Stimulated activated CD4-positive, alpha-beta T cell treated with anti-CD3 and anti-CD28 coated beads, Interleukin-4, amount 100 ng/mL, for 1 hour (primary cell): Measurements from ENCODE around the gene ALDH16A1.

ENCODE experiments used
- DNase-seq: peaks from one replicate; pipeline ENCODE4 v3.0.0-alpha.2; 2020

ALDH16A1 gene

DNA sequence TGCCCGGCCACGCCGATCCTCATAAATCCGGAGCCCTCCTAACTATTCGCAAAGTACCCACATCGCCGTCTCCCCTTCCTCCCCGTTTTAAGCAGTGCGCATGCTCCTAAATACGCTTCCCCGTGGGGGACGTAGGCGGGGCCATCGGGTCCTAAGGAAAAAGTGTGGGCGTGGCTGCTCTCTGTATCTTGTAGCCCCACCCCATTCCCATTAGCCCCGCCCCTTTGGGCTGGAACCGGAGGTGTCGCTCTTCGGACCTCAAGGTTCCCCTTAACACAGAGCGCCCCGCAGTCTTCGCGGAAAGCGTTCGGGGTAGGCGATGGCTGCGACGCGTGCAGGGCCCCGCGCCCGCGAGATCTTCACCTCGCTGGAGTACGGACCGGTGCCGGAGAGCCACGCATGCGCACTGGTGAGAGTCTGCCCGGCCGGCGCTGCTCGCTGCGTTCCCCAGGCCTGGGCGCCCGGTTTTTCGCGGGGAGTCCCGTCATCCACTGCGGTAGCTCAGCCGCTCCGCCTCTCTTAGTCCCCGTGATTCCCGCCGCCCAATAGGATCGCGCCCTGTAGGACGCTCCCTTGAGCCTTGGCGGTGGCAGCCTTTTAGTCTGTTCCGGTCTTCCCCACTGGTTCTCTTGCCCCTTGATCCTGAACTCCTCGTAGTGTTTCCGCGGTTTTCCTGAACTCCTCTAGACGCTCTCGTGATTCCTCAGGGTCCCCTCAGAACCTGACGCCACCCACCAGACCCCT, at the start of gene ALDH16A1:
Gene ALDH16A1 (plus strand): TSS at position 213 of the 744 bp plus-strand sequence. CDS start 107 bp downstream, at position 320.
- peak; percentile 97 for DNase-seq

DNA sequence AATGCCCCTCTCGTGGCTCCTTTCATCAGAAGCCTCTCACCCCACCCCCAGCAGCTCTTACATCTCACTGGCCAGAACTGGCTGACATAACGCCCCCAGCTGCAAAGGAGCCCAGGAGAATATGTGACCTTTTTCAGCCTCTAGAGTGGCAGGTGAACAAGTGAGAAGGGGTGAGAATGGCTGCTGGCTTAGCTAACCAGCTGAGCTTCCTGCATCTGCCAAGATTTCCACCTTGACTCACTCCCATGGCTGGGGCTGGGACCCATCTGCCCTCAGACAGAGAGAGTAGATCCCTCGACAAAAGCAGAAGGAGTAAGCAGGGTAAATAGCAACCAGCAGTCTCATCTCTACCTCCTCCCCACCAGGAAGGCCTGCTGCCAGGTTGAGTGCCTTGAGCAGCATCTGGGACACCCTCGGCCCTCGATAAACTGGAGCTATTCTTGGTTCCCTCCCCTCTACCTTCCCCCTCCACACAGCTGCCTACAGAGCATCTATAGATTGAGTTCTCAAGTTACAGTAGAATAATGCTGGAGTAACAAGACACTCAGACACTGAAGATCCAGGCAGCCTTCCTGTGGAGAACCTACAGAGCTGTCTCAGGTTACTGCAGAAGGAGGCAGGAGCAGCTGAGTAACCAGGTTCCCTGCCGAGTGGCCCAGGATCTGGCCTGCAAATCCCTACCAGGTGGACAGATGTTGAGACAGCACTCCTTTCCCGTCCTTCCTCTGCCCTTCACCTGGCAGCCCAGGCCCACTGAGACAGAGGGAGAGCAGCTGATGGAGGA, 49.4 kb upstream of the ALDH16A1 start:
- DNase-seq = no peak

DNA sequence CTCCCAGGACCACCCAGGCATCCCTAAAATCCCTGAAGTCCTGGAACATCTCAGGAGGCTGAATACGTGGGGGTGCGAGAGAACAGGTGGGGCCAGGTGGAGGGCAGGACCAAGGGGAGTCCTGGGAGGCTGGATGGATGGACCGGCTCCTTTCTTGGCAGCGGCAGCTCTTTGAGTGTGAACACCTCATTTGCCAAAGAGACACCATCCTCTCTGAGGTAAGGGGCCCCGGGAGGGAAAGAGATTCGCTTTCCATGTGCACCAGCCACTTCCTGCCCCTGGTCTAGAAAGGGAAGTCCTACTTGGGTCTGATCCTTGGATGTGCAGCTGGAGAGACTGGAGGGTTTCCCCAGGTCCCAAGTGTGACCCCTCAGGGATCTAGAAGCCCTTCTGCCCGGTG, 45.9 kb upstream of the ALDH16A1 start:
- DNase-seq = no peak

DNA sequence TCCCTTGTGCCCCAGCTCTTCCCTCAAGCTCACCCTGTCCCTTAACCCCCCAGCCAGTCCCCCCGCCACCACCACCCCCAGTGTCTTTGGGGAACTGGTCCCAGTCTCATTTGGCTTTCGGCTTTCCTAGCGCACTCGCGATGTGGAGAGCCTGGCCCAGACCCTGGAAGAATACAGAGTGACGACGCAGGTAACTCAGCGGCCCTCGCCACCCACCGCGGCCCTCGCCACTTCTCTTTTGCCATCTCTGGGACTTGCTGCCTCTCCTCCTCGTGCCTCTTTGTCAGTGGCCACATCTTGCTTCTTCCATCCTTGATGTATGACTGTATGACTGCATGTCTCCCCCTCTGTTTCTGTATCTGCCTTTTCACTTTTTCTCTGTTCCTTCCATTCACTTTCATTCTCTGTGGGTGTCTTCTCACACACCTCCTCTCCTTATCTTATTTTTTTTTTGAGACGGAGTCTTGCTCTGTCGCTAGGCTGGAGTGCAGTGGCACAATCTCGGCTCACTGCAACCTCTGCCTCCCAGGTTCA, 45.5 kb upstream of the ALDH16A1 start:
- no peak for DNase-seq

DNA sequence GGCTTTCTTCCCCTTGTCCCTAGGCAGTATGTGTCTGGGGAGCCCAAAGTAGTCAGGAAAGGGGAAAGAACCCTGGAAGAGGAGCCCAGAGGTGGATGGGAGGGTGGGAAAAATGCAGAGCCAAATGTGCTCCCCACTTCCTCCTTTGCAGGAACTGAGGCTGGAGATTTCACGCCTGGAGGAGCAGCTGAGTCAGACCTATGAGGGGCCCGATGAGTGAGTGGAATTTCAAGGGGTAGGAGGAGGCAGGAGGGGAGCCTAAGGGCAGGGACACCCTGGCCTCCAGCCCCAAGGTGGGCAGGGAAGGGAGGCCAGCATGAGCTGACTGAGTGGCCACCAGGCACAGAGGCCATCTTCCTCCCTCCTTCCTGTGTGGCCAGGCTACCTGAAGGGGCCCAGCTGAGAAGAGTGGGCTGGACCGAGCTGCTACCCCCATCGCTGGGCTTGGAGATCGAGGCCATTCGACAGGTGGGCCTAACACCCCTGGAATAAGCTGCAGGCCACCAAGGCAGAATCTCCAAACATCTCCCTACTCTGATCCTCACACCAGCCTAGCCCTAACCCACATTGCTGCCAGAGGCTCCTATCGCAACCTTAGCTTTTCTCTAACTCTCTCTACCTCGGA, 44.1 kb upstream of the ALDH16A1 start:
- DNase-seq = no peak

DNA sequence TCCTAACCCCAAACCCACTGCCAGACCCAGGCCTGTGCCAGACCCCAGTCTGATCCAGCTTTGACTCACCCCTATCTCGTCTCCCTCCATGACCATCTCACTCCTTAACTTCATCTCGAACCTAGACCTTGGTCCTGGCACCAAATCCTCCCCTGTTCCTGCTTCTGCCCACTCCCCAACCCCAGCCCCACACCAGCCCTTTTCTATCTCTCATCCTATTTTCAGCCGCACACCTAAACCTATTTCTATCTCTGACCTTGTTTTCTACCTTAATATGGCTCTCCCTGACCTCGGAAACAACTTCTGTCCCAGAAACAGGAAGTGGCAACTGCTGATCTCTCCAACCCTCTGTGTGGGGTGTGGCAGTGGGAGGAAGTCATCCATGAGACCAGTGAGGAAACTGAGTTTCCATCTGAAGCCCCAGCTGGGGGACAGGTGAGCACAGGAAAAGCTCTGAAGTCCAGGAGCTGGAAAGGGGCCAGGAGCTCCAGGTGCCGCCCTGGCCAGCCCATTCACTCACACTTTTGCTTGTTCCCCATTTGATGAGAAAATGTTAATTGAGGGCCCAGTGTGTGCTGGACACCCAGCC, 43.5 kb upstream of the ALDH16A1 start:
- DNase-seq = no peak

DNA sequence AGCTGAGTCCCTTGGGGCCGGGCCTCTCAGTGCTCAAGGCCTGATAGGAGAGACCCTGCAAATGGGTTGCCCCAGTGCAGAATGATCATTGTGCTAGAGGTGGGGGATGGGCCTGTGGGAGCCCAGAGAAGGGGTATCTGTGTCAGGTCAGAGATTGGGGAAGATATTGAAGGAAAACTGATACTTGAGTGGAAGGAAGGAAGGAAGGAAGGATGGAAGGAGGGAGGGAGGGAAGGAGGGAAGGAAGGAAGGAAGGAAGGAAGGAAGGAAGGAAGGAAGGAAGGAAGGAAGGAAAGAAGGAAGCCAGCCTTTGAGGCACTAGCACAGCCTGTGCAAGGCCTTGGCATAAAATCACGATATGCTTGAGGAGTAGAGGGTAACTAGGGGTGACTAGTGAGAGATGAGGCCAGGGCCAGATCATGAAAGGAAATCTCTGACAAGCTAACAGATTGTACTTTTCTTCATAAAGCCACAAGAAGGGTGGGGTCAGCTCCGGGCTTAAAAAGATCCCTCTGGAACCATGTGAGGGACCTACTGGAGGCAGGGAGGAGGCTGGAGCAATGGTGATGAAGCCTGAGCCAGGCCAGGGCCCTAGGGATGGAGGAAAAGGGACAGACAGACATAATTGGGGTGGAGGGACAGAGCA, 41.2 kb upstream of the ALDH16A1 start:
- no peak for DNase-seq

DNA sequence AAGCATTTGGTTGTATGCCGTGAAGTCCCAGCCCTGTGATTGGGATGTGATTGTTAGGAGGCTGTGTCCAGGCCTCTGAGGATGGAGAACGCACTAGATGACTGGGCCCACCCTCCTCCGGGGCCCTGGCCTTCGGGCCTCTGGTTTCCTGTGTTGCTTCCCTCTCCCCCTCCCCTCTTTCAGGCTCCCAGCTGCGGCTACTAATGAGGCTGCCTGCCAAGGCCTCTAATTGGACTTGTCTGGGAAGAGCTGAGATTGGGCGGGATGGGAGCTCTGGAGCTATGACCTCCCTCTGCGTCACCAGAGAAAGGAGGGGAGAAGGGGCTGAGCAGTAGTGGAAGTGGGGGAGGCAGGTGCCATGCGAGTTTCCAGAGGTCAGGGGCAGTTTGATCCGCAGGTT, 39.7 kb upstream of the ALDH16A1 start:
- no peak for DNase-seq

DNA sequence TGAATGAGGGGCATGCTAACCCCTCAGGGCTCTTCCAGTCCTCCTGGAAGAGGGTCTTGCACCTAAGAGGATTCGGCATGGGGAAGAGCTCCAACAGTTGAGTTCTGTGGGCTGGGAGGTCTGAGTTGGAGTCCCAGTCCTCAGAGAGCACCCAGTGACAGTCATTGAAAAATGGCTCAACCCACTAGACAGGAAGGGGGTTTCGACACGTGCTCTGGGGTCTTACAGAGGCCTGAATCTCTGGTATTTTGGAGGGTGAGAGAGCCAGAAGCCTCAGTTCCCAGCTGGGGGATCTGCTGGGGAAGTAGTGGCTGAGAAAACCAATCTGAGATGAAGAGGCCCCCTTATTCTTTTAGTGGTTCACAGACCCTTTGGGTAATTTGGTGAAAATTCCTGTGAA, 38.8 kb upstream of the ALDH16A1 start:
- no peak for DNase-seq

DNA sequence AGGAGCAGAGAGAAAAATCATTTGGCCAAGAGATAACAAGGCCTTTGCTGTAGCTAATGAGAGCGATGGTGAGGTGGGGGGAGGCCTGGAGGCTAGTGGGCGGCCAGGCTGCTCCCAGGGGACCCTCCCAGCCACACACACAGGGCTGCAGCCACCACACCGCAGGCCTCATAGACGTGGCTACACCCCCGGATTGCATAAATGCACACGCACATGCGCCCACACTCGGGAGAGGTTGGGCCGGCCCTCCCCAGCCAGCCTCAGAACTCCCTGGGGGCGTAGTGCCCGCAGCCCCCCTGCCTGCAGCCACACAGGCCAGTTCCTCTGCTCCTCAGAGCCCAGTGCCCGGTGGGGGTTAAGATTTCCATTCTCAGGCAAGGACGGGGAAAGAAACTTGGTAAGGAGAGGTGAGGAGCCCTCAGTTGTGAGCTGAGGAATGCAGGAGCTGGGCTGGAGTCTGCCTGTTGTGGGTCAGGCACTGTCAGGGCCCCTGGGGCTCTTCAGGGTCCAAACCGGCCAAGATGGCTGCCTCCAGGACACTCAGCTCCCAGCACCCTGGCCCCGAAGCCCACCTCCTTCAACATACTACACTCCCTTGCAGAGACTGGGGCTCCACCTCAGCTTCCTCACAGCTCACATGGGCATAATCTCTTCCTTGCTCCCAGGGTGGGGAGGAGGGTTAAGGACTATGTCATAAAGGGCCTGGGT, 37.8 kb upstream of the ALDH16A1 start:
- DNase-seq = no peak

DNA sequence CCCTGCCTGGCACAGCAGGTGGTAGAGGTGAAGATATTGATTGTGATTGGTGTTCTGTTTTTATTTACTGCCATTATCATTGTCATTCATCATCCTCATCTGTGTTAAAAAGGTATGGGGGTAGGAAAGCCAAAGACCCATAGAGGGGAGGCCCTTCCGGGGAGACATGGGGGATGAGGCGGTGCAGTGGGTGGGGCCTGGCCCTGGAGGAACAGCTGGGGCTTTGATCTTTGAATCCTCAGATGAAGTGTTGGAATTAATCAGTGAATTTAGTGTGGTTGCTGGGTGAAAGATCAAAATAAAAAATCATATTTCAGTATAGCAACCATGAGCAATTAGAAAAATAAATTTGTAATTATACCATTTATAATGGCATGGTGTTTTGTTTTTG, 37.2 kb upstream of the ALDH16A1 start:
- no peak for DNase-seq

DNA sequence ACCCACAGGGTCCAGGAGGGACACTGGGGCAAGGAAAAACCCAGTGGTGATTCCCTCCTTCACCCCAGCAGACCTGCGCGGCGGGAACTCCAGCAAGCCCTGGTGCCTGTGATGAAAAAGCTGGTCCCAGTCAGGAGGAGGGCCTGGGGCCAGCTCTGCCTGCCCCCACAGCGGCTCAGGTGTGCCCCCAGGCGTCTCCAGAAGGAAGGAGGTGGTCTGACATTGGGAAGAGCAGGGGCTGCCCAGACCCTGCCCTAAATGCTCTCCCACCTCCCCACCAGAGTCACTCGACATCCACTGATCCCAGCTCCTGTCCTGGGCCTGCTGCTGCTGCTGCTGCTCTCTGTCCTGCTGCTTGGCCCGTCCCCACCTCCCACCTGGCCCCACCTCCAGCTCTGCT, 35.9 kb upstream of the ALDH16A1 start:
- DNase-seq = no peak

DNA sequence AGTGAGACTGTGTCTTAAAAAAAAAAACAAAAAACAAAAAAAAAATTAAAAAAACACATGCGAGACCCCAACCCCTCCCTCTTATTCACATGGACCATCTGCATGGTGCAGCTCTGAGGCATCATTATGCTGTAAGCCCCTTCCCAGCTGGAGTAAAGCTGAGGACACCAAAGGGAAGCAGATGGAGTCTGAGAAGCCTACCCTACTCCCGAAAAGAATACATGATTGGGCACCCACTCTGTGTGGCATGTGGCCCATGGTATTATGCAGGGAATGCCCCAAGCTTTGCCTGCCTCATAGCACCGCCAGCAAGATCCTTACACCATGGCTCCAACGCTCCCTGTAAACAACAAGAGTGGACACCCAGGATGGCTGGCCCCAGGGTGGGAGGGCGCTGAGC, 34.5 kb upstream of the ALDH16A1 start:
- no peak for DNase-seq

DNA sequence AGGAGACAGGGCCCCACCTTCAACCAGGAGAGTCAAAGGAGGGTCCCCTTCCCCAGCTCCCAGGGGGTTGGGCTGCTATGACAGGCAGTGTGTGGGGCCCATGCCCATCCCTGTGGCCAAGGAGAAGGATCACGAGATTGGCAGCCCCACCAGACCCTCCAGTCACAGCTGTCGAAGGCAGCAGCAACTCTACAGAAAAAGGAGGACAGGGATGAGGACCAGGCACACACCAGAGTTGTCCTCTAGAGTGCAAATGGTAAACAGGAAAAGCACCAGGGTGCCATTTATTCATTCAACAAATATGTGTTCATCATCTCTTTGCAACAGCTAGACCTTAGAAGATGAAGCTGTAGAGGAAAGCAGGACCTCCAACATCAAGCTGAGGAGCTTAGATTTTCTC, 33.9 kb upstream of the ALDH16A1 start:
- no peak for DNase-seq

DNA sequence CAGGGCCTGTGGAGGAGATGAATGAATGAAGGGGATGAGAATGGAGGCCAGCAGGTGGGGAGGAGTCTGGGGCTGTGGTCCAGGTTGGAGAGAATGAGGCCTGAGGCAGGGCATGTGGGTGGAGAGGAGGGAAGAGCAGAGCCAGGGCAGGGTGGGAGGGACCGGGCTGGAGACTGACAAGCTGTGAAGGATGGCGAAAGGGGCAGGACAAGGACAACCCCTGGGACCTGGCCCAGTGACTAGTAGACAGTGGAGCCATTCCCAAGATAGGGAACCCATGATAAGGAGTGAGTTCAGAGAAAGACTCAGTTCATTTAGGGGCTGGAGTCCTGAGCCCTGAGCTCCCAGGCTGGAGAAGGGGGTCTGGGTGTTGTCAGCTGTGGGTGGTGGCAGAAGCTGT, 32.8 kb upstream of the ALDH16A1 start:
- no peak for DNase-seq

DNA sequence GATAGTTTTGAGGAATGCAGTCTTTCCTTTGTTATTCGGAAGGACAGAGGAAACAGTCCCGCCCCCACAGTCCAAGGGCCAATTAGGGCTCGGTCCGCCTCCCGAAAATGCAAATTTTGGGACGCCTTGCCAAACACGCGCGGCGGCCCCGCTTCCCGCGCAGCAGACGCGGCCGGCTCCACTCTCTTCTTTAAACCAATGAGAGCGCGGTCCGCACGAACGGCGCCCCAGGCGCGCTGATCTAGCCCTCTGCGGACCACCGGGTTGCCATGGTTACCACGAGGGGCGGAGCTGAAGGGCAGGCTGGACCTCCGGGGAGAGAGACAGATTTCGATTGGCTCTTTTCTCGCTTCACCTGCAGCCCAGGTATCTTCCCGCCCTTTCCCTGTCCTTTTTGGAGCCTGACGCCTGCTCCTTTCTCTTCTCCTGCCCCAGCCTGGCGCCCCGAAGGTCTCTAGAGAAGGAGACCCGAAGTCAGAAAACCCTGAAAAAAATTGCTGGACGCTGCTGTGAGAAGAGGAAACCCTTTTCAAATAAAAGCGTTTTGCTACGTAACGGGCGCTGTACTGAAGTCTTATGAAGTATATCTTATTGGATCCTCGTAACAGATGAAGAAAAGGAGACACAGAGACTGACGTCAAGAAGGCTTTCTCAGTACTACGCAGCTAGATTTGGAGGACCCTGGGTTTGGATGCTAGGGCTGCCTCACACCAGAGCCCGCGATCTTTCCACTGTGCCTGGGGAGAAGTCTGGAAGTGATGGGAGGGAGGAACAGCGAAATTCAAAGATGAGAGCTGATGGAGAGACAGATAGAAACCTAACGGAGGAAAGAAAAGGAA, 31.8 kb upstream of the ALDH16A1 start:
- DNase-seq = peak; percentile 35

DNA sequence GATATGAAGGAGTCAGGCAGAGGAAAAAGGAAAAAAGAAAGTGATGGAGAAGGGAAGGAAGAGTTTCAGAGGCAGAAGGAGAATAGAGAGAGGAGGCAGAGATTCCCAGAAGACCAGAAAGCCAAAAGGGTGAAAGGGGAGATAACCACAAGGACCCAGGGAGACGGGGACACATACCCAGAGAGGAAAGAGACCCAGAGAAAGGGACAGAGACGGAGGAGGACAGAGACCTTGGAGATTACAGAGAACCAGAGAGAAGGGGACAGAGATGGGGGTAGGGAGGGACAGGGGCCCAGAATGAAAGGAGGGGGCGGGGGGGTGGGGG, 31.2 kb upstream of the ALDH16A1 start:
- DNase-seq = no peak

DNA sequence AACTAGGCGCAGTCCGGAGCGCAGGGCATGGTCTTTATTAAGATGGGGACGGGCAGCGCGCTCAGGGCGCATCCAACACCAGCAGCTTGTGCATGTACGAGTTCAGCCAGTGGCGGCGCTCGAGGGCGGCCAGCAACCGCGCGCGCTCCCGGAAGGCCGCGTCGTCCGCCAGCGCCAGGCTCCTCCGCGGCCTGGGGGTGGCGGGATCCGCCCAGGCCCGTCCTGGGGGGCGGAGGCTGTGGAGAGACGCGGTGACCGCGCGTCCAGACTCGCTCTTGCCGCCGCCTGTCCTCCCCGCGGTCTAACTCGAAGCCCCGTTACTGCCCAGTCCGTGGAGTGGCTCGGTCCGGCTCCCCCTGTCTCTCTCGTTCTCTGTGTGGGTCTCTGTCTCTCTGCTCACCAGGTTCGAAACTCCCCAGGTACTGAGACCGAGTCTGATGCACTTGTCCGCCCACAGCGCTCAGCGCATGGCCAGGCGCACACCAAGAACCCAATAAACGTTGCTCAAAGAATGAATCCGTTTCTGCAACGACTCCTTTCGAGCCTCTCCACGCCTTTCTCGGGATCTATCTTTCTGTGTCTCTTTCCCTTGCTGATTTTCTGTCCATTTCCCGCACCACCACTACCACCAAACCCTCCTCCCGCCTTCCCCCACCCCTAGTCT, 30.5 kb upstream of the ALDH16A1 start:
- DNase-seq = peak; percentile 34

DNA sequence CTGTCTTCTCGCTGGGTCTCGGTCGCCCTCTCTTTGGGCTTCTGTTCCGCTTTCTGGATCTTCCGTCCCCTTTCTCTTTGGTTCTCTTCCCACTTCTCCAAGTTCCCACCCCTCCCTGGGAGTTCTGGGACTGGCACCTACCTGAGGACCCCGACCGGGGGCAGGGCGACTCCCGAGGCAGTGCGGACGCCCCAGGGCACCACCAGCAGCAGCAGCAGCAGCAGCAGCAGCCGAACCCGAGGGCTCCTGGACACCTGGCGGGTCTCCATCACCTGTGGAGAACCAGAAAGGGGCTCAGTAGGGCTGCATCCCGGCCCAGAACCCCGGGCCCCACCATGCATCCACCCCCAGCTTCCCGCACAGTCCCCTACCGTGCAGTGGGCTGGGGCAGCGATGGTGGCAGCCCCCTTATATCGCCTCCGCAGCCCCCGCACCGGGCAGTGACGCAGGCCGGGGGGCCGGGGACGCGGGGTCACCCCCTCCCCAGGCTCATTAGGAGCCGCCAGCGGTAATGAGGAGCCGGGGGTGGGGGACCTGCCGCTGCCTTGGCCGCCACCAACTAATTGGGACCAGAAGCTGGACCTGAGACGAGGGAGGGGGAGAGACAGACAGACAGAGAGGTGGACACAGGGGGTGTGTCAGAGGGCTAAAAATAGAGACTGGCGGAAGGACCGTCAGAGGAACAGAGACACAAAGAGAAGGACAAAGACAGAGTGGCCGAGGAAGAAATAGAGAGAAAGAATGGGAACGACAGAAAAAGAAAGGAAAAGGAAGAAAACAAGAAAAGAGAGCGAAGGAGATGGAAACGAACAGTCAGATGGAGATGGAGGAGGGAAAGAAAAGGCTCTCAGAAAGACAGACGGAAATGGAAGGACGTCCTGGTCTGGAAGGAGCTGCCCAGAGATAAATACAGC, 29.7 kb upstream of the ALDH16A1 start, which contains the start of gene PTH2:
Gene PTH2 (minus strand): TSS at position 371 of the 914 bp plus-strand sequence. CDS start 102 bp downstream, at position 269.
- no peak for DNase-seq

DNA sequence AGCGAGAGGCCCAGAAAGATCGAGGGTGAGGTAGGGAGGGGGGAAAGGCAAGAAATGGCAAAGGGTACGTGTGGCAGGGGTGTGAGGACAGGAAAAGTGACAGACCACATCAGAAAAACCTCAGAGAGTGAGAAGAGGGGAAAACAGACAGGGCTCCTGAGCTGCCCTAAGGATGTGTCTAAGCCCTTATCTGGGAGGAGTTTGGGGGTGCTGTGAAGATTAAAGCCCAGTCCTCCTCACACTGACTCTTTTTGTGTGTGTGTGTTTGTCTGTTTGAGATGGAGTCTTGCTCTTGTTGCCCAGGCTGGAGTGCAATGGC, 29.1 kb upstream of the ALDH16A1 start:
- DNase-seq = no peak
